SH-SY5Y (cell line): ENCODE data around the gene FTL.

Source experiments
- GATA2 ChIP-seq: IDR thresholded peaks from 2 replicates; pipeline ENCODE4 v1.6.1; 2011; ENCODE audit warnings: mild to moderate bottlenecking, low read depth, low read length
- GATA3 ChIP-seq: IDR thresholded peaks from 2 replicates; pipeline ENCODE4 v1.6.1; 2011; ENCODE audit warnings: low read depth, mild to moderate bottlenecking, low read length, moderate library complexity

DNA sequence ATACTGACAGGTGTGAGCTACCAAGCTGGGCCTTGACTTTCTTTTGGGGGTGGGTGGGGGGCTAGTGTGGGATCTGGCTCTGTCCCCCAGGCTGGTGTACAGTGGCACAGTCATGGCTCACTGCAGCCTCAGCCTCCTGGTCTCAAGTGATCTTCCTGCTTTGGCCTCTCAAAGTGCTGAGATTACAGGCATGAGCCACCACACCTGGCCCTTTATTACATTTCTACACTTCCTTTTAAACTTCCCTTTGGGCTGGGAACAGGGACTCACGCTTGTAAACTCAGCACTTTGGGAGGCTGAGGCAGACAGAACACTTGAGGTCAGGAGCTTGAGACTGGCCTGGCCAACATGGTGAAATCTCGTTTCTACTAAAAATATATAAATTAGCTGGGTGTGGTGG is 12.0 kb downstream of the FTL start:
- TF ChIP-seq GATA3 (no peak), GATA2 (no peak)
